NCI-H345 (cell line): Measurements from ENCODE around the gene TBX1.

Source experiments
- DNase-seq: peaks from one replicate; lab custom pipeline; 2025; lab: John Stamatoyannopoulos, UW

The TBX1 gene

DNA sequence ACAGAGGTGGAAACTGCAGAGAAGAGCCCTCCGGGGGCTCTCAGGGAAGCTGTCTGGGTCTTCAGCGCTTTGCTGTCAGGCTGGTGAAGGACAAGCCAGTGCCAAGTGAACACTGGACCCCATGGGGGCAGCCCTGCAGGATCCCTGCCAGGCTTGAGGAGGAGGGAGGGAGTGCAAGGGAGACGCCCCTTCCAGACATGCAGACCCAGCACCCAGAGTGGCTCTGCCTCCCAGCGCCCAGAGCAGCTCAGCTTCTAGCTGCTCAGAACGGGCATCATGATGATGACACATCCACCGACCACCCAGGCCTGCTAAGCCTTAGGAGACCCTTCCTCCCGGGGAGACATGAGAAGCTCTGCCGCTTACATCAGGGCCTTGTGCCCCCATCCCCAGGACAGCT is 39.7 kb downstream of the TBX1 start:
- no peak for DNase-seq

DNA sequence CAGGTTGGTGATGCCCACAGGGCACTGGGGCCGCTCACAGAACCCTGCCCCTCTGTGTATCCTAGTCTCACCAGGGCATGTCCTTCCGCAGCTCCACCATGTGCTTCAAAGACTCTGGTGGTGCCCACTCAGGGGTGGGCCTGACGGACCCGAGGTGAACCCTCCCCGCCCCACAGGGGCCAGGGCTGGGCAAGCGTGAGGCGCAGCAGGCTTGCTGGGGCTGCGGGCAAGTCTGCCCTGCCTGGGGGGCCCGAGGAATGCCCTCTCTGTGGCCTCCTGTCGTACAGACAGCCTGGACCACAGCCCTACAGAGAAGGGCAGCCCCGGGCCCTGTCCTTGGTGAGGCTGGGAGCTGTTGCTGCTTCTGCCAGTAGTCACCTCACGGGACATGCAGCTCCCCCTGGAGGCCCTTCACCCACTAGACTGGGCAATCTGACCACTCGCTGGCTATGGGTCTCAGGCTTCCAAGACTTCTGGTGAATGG is 40.2 kb downstream of the TBX1 start:
- no peak for DNase-seq

GRCh38 chr22:19801340-19802000 is 40.9 kb downstream of the TBX1 start:
- DNase-seq, result no peak

GRCh38 chr22:19802001-19802893 is 41.7 kb downstream of the TBX1 start:
- no peak for DNase-seq

DNA sequence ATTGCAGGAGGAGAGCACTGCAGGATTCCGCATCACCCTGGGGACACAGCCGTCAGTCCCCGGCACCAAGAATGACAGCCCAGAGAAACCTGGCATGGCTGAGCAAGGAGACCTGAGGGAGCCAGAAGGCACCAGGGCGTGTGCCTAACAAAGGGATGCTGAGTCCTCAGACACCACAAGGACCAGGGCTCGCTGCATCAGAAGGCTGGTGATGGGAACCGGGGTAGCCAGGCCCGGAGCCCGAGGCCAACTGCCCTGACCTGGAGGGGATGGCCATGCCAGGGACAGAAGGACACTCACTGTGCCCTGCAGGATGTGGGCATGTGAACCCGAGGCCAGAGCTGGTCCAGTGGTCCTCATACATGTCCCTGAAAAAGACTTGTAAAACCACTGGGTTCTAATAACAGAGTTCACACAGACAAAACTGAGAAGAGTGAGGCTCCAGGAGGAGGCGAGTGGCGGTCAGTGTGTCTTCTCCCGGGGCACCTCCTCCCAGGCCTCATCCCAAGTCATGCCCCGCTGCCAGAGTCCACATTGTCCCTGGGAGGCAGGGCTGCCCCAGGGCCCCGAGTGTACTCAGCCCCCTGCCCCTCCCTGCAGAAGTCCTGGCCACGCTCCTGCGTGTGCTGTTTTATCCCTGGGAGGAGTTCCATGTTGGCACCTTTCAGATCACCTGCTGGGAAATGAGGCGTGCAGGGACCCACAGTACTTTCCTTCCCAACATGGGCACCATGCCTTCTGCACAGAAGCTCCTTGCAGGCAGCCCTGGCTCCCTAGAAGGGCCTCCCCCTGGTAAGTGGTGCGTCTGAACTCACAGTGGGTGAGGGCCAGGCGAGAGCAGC is 42.5 kb downstream of the TBX1 start:
- DNase-seq, result no peak

DNA sequence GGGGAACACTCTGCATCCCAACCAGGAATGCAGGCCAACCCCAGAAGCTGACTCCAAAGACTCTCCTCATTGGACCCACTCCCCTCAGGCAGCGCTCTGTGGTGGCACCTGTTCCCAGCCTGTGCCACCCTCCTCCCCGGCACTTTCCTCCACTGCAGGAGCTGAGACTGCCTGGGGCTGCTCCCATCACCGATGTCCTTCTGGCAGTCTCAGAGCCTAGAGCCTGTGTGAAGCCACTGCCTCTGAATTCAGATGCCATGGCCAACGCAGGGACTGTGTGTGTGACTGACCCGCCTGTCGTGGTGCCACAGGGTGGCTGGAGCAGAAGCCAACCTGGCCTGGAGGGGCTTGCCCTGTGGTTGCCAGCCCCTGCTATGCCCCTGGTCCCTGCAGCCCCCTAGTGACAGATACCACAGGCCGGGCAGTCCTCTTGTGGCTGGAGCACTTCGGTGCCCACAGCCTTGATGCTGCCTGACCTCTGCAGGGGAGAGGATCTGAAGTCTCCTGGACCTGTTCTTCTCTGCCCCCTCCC is 43.2 kb downstream of the TBX1 start:
- no peak for DNase-seq

DNA sequence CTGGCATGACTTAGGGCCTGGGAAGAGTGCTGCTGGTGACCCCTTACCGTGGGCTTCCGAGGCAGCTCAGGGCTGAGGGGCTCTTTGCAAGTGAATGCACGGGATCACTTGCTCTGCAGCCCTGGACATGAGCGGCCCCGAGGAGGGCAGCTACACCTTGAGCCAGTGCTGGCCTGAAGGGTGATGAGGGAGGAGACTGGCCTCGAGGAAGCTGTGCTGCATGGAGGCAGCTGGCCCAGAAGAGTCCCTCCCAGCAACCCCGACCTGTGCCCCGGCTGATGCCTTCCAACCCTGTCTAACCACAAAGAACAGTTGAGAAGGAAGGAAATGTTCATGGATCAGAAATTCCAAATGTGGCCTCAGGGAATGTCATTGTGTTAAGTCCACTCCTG is 45.2 kb downstream of the TBX1 start:
- DNase-seq, result no peak

GRCh38 chr22:19806213-19807160 is 45.9 kb downstream of the TBX1 start:
- DNase-seq, result peak; percentile 25

- DNase-seq, result no peak
Measured at GRCh38 chr22:19807161-19807913, 46.8 kb downstream of the TBX1 start.

GRCh38 chr22:19807914-19808872 is 47.6 kb downstream of the TBX1 start:
- no peak for DNase-seq

- no peak for DNase-seq
Measured at GRCh38 chr22:19808873-19809478, 48.4 kb downstream of the TBX1 start.

DNA sequence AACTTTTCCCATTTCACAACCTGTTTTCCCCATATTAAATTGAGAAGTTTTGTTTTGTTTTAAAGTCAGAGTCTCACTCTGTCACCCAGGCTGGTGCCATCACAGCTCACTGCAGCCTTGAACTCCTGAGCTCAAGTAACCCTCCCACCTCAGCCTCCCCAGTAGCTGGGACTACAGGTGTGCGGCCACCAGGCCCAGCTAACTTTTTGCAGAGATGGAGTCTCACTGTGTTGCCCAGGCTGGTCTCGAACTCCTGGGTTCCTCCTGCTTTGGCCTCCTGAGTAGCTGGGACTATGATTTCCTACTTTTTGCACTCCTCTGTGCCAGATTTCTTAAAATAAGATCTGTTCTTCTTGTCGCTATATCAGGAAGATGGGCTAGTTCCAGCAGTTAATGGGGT is 49.2 kb downstream of the TBX1 start:
- DNase-seq, result no peak

DNA sequence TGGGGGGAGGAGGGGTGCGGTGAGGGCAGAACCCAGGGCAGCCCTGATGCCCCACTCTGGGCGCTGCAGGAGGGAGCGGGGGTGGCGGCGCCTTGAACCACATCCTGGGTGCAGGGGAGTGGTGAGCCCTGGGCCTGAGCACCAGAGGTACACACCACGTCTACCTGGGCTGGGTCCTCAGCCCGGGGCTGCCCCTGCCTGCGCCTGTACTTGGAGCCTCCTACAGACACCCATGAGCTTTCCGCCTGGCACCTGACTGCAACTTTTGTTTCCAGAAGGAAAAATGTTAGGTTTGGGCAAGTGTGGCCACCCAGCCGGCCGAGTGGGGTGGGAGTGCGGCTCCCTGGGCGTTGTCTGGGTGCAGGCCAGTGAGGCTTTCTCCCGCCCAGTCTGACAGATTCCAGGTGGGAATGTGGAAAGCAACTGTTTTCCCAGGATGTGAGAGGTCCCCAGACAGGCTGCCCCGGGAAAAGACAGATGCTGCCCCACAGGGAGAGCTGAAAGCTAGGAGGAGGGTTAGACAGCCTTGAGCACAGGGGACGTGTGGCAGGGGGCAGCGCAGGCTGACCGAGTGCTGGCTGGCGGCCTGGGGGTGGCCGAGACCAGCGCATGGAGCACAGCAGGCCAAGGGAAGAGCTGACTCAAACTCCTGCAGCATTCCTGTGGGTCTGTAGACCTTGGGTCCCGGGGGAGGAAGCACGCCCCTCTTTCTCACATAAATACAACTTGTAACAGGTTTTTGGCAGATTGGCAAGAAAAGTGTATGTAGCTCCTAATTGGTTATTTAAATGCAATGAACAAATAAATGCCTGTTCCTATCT is 50.0 kb downstream of the TBX1 start:
- no peak for DNase-seq

DNA sequence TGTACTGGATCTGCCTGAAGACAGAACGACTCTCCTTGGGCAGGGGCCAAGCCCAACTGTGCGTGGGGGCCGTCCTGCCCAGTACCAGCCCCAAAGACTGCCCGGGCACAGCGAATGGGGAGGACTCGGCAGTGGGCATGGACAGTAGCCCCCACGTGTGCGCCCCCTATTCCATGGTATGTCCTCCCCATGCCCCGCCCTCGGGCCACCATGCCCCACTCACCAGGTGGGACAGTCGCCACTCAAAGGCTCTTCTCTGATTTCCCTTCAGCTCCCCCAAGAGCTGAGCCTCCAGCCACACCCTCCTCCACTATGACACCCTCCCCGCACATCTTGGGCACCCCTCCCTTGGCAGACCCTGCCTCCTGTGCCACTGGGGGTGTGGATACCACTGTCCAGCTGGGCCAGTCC is 50.6 kb downstream of the TBX1 start:
- DNase-seq, result no peak

DNA sequence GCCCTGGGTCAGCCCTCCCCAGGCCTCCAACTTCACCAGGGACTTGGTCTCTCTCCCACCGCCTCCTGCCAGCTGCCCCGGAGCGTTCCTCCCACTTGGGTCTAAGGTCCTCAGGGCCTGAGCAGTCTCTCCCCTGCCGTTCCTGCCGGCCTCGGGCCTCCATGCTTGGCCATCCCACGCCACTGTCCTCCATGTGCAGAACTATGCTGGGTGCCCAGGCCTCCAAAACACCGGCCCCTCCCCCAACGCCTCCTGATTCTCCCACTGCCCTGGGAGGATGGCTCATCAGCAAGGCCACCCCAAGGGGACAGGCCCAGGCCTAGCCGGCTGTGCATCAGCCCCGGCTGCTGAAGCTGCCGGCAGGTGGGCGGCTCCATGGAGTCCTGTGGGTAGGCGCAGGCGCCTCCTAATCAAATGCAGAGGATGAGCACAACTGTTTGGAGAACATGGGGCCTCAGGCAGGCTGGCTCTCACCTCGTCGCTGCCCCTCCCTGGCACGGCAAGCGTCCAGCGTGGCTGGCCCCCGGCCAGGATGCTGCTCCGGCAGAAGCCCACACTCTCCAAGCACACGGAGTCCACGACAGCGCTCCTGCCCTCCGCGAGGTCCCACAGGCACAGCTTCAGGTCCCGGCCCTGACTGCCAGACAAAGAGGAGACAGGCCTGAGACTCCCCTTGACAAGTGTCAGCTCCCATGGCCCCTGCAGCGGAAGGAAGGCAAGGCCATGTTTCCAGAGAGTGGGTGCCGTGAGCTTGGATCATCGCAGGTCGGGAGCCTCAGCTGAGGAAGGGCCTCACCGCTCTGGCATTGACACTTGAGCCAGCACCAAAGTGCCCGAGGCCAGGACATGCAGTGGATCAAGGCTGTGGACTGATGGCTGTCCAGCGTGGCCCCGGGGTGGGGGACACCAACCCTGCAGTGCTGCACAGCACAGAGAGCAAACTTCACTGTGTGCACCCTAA is 51.5 kb downstream of the TBX1 start:
- DNase-seq, result no peak

- no peak for DNase-seq
Measured at GRCh38 chr22:19812910-19813309, 52.3 kb downstream of the TBX1 start.

DNA sequence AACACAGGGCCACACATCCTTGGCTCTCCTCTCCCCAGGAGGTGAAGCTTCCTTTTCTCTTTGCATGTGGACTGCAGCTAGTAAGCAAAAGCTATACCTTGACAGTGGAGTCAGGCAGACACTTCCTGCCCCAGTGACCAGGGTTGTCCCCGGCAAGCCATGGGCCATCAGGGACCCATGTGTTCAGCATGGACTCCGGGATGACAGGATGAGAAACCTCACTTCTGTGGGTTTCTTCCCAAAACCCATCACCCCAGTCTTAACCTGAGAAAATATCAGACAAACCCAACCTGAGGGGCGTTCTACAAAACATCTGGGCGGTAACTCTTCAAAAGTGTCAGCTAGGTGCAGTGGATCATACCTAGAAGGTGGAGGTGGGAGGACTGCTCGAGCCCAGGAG is 53.9 kb downstream of the TBX1 start:
- no peak for DNase-seq
